Mesodermal cell (in vitro differentiated cells): Measurements from ENCODE around the gene MRFAP1.

ENCODE experiments used
- H3K27ac ChIP-seq: 2 replicates; pipeline ENCODE4 v1.7.0; 2013; ENCODE audit warnings: mild to moderate bottlenecking, low read depth, low read length, moderate library complexity; ENCODE audit not compliant: severe bottlenecking
- H3K36me3 ChIP-seq: 2 replicates; pipeline ENCODE4 v1.7.1; 2013; ENCODE audit warnings: mild to moderate bottlenecking, low read length, moderate library complexity; ENCODE audit not compliant: control insufficient read depth, insufficient read depth
- H3K4me1 ChIP-seq: one replicate; pipeline ENCODE4 v1.7.1; 2013; ENCODE audit warnings: mild to moderate bottlenecking, low read length; ENCODE audit not compliant: insufficient read depth, control insufficient read depth, poor library complexity, severe bottlenecking
- H3K4me3 ChIP-seq: 2 replicates; pipeline ENCODE4 v1.7.0; 2013; ENCODE audit warnings: low read length, control low read depth, mild to moderate bottlenecking; ENCODE audit not compliant: insufficient read depth, poor library complexity, severe bottlenecking; ENCODE audit errors: extremely low read depth
- H3K9me3 ChIP-seq: 2 replicates; pipeline ENCODE4 v1.7.1; 2013; ENCODE audit warnings: mild to moderate bottlenecking, low read length, moderate library complexity; ENCODE audit not compliant: control insufficient read depth
- WGBS, 2 experiments: methylation state at CpG; one replicate each; pipeline ENCODE4 v1.1.5; 2013; ENCODE audit warnings: missing lambda C conversion rate in 2 of 2; ENCODE audit not compliant: insufficient coverage in 2 of 2; 5-methylcytosine and 5-hydroxymethylcytosine counted together

MRFAP1 gene

GRCh38 chr4:6601661-6602250 lies 38.7 kb upstream of the MRFAP1 start:
- no peak overlapping the region for H3K27ac ChIP-seq
- WGBS, 2 experiments, result 94 to 96% methylated on average over 6 to 8 of the region's 10 CpGs

GRCh38 chr4:6602289-6602688 lies 38.2 kb upstream of the MRFAP1 start:
- H3K9me3 ChIP-seq, result peaks cover 12% of the 10 kb centered on the region
- no peak overlapping the region for H3K4me3 ChIP-seq
- H3K27ac ChIP-seq, result no peak overlapping the region
- H3K4me1 ChIP-seq, result no peaks in the 10 kb centered on the region
- WGBS, 2 experiments, result 98 to 100% methylated on average over 2 to 5 of the region's 6 CpGs
- H3K36me3 ChIP-seq, result peaks cover 16% of the 10 kb centered on the region

More at GRCh38 chr4:6601661-6602250, 38.7 kb upstream of the MRFAP1 start:
- Histone ChIP-seq H3K4me1 (no peaks in the 10 kb centered on the region), H3K4me3 (no peak overlapping the region), H3K9me3 (peaks cover 12% of the 10 kb centered on the region), H3K36me3 (peaks cover 16% of the 10 kb centered on the region)

GRCh38 chr4:6603128-6603527 lies 37.4 kb upstream of the MRFAP1 start:
- 96 to 98% methylated on average over 7 to 8 of the region's 12 CpGs for WGBS, 2 experiments

GRCh38 chr4:6605114-6605513 lies 35.4 kb upstream of the MRFAP1 start:
- Histone ChIP-seq H3K9me3 (peaks cover 12% of the 10 kb centered on the region), H3K36me3 (peaks cover 16% of the 10 kb centered on the region), H3K27ac (no peak overlapping the region), H3K4me3 (no peak overlapping the region), H3K4me1 (no peaks in the 10 kb centered on the region)
- WGBS, 2 experiments, result 97 to 98% methylated on average over 8 of the region's 8 CpGs

More at GRCh38 chr4:6603128-6603527, 37.4 kb upstream of the MRFAP1 start:
- Histone ChIP-seq H3K27ac (no peak overlapping the region), H3K36me3 (peaks cover 16% of the 10 kb centered on the region), H3K4me1 (no peaks in the 10 kb centered on the region), H3K4me3 (no peak overlapping the region), H3K9me3 (peaks cover 12% of the 10 kb centered on the region)

GRCh38 chr4:6605605-6606004 lies 34.9 kb upstream of the MRFAP1 start:
- Histone ChIP-seq H3K27ac (no peak overlapping the region), H3K9me3 (peaks cover 12% of the 10 kb centered on the region), H3K36me3 (peaks cover 18% of the 10 kb centered on the region), H3K4me3 (no peak overlapping the region), H3K4me1 (no peaks in the 10 kb centered on the region)
- WGBS, 2 experiments, result 94 to 100% methylated on average over 1 to 2 of the region's 2 CpGs

GRCh38 chr4:6606465-6607235 lies 33.8 kb upstream of the MRFAP1 start:
- Histone ChIP-seq H3K36me3 (peaks cover 24% of the 10 kb centered on the region), H3K4me3 (no peak overlapping the region), H3K9me3 (peaks cover 12% of the 10 kb centered on the region), H3K27ac (no peak overlapping the region), H3K4me1 (no peaks in the 10 kb centered on the region)
- 89 to 90% methylated on average over 8 to 9 of the region's 10 CpGs for WGBS, 2 experiments

GRCh38 chr4:6607368-6608055 lies 33.0 kb upstream of the MRFAP1 start:
- 84 to 90% methylated on average over 6 to 11 of the region's 13 CpGs for WGBS, 2 experiments
- H3K27ac ChIP-seq, result no peak overlapping the region
- no peak overlapping the region for H3K4me3 ChIP-seq
- no peaks in the 10 kb centered on the region for H3K4me1 ChIP-seq
- peaks cover 24% of the 10 kb centered on the region for H3K36me3 ChIP-seq
- H3K9me3 ChIP-seq, result peaks cover 12% of the 10 kb centered on the region

- Histone ChIP-seq H3K36me3 (peaks cover 24% of the 10 kb centered on the region), H3K27ac (no peak overlapping the region), H3K9me3 (peaks cover 12% of the 10 kb centered on the region), H3K4me1 (no peaks in the 10 kb centered on the region), H3K4me3 (no peak overlapping the region)
- 82 to 87% methylated on average over 25 to 28 of the region's 28 CpGs for WGBS, 2 experiments
These were observed 31.6 kb upstream of the MRFAP1 start for GRCh38 chr4:6608758-6609414.

- Histone ChIP-seq H3K4me3 (no peak overlapping the region), H3K27ac (no peak overlapping the region)
- 95 to 96% methylated on average over 22 to 26 of the region's 26 CpGs for WGBS, 2 experiments
These were observed 30.9 kb upstream of the MRFAP1 start for GRCh38 chr4:6609415-6610079.

GRCh38 chr4:6610856-6611430 lies 29.5 kb upstream of the MRFAP1 start:
- H3K36me3 ChIP-seq, result peaks cover 13% of the 10 kb centered on the region
- 93 to 95% methylated on average over 19 to 22 of the region's 24 CpGs for WGBS, 2 experiments
- no peak overlapping the region for H3K27ac ChIP-seq
- no peak overlapping the region for H3K4me3 ChIP-seq
- no peaks in the 10 kb centered on the region for H3K9me3 ChIP-seq
- no peaks in the 10 kb centered on the region for H3K4me1 ChIP-seq

More at GRCh38 chr4:6609415-6610079, 30.9 kb upstream of the MRFAP1 start:
- peaks cover 24% of the 10 kb centered on the region for H3K36me3 ChIP-seq
- H3K9me3 ChIP-seq, result peaks cover 9% of the 10 kb centered on the region
- no peaks in the 10 kb centered on the region for H3K4me1 ChIP-seq
